IMR-90 (cell line): ENCODE measurements around the gene CACNA1F. TPM values are rescaled to one million over a fixed set of nuclear protein-coding genes. Genes with fewer than 3 reads are reported as not detected.

Experiments
- ATAC-seq: fragments of 200-7000 bp; cut with Tn5 transposase; 2 replicates; pipeline ENCODE4 v1.9.1; 2020; ENCODE audit warnings: low read depth, mild to moderate bottlenecking, moderate library complexity
- BruUV-seq: library from RNA; stranded (reverse); fragments of 400-500 nt; replicated peaks from 2 replicates; lab custom pipeline; 2021; lab: Mats Ljungman, UMichigan
- CTCF ChIA-PET: fragments of 300-600 bp; formaldehyde crosslinking; extraction: SDS; loops from one replicate; lab custom pipeline; 2021; ENCODE audit warnings: antibody characterized with exemption; lab: Yijun Ruan, JAX
- POLR2A ChIA-PET: fragments of 300-600 bp; sonication (Branson Sonifier 250); formaldehyde crosslinking; loops from one replicate; lab custom pipeline; 2022; ENCODE audit warnings: antibody characterized with exemption; ENCODE audit not compliant: unreplicated experiment; lab: Charles Lee
- DNase-seq: peaks from one replicate; pipeline ENCODE4 v3.0.0; 2013
- H2AFZ ChIP-seq: replicated peaks from 2 replicates; pipeline ENCODE3; 2013; ENCODE audit warnings: low read length, mild to moderate bottlenecking; ENCODE audit not compliant: poor library complexity
- H2AK5ac ChIP-seq: 2 replicates; pipeline ENCODE4 v1.6.1; 2013; ENCODE audit warnings: low read depth, low read length, inconsistent platforms
- H2AK9ac ChIP-seq: replicated peaks from 2 replicates; pipeline ENCODE3; 2013; ENCODE audit warnings: mild to moderate bottlenecking, low read depth, low read length, moderate library complexity; ENCODE audit not compliant: poor library complexity
- H2BK120ac ChIP-seq: 2 replicates; pipeline ENCODE4 v1.6.1; 2013; ENCODE audit warnings: low read depth, low read length, inconsistent platforms
- H2BK15ac ChIP-seq: 3 replicates; pipeline ENCODE4 v1.6.1; 2013; ENCODE audit warnings: low read depth, low read length, inconsistent platforms
- H2BK20ac ChIP-seq: 2 replicates; pipeline ENCODE4 v1.6.1; 2013; ENCODE audit warnings: low read depth, mild to moderate bottlenecking, inconsistent platforms, low read length, moderate library complexity
- H2BK5ac ChIP-seq: 2 replicates; pipeline ENCODE4 v1.6.1; 2013; ENCODE audit warnings: mild to moderate bottlenecking, low read depth, low read length, inconsistent platforms; ENCODE audit not compliant: poor library complexity, severe bottlenecking
- H3K14ac ChIP-seq: replicated peaks from 2 replicates; pipeline ENCODE4 v1.6.1; 2013; ENCODE audit warnings: low read depth, low read length, inconsistent platforms
- H3K18ac ChIP-seq: 2 replicates; pipeline ENCODE4 v1.6.1; 2013; ENCODE audit warnings: low read depth, low read length, control low read depth
- H3K23ac ChIP-seq: 2 replicates; pipeline ENCODE4 v1.6.1; 2013; ENCODE audit warnings: low read depth, low read length, inconsistent platforms
- H3K27ac ChIP-seq: 2 replicates; pipeline ENCODE4 v1.5.1; 2013; ENCODE audit warnings: mild to moderate bottlenecking, control low read depth, low read length; ENCODE audit not compliant: insufficient read depth
- H3K27me3 ChIP-seq: 2 replicates; pipeline ENCODE4 v1.6.1; 2013; ENCODE audit warnings: low read length; ENCODE audit not compliant: control insufficient read depth, insufficient read depth
- H3K36me3 ChIP-seq: 2 replicates; pipeline ENCODE4 v1.6.1; 2013; ENCODE audit warnings: low read length, mixed read lengths; ENCODE audit not compliant: control insufficient read depth, insufficient read depth
- H3K4ac ChIP-seq: 2 replicates; pipeline ENCODE4 v1.6.1; 2013; ENCODE audit warnings: low read depth, low read length, inconsistent platforms
- H3K4me1 ChIP-seq: 2 replicates; pipeline ENCODE4 v1.6.1; 2013; ENCODE audit warnings: low read length, mixed read lengths; ENCODE audit not compliant: control insufficient read depth, insufficient read depth
- H3K4me2 ChIP-seq: 2 replicates; pipeline ENCODE4 v1.6.1; 2013; ENCODE audit warnings: low read depth, mild to moderate bottlenecking, control low read depth, low read length, moderate library complexity
- H3K4me3 ChIP-seq: 2 replicates; pipeline ENCODE4 v1.5.1; 2013; ENCODE audit warnings: low read depth, mild to moderate bottlenecking, control low read depth, low read length, moderate library complexity; ENCODE audit not compliant: insufficient read depth
- H3K56ac ChIP-seq: 2 replicates; pipeline ENCODE4 v1.6.1; 2013; ENCODE audit warnings: low read length, inconsistent platforms; ENCODE audit not compliant: insufficient read depth; ENCODE audit errors: extremely low read depth
- H3K79me1 ChIP-seq, 2 experiments: 2 replicates each; pipeline ENCODE4 v1.6.1; 2013; ENCODE audit warnings: low read length in 2 of 2, inconsistent platforms in 1 of 2, low read depth in 1 of 2
- H3K9ac ChIP-seq: 2 replicates; pipeline ENCODE4 v1.6.1; 2013; ENCODE audit warnings: low read depth, low read length, control low read depth
- H3K9me1 ChIP-seq: 2 replicates; pipeline ENCODE4 v1.6.1; 2013; ENCODE audit warnings: low read length, inconsistent platforms; ENCODE audit not compliant: insufficient read depth
- H3K9me3 ChIP-seq: 2 replicates; pipeline ENCODE4 v1.6.1; 2013; ENCODE audit warnings: low read length; ENCODE audit not compliant: control insufficient read depth, insufficient read depth
- H4K20me1 ChIP-seq: 2 replicates; pipeline ENCODE4 v1.6.1; 2013; ENCODE audit warnings: low read length, inconsistent platforms; ENCODE audit not compliant: insufficient read depth
- H4K5ac ChIP-seq: 2 replicates; pipeline ENCODE4 v1.6.1; 2013; ENCODE audit warnings: mild to moderate bottlenecking, low read depth, low read length, control low read depth
- H4K8ac ChIP-seq, 2 experiments: 2 replicates each; pipeline ENCODE4 v1.6.1; 2013; ENCODE audit warnings: low read depth in 2 of 2, low read length in 2 of 2, control low read depth in 1 of 2, inconsistent platforms in 1 of 2
- H4K91ac ChIP-seq: 2 replicates; pipeline ENCODE4 v1.6.1; 2013; ENCODE audit warnings: low read depth, low read length, inconsistent platforms; ENCODE audit not compliant: insufficient read depth
- FOS ChIP-seq: fragments of 150-350 bp; IDR thresholded peaks from 2 replicates; pipeline ENCODE4 v1.6.1; 2016; ENCODE audit warnings: low read depth, low read length
- MAZ ChIP-seq: IDR thresholded peaks from 2 replicates; pipeline ENCODE4 v1.6.1; 2012; ENCODE audit warnings: low read depth, mild to moderate bottlenecking, low read length, improper control_type of control experiment, moderate library complexity, borderline replicate concordance
- POLR2A ChIP-seq: IDR thresholded peaks from 2 replicates; pipeline ENCODE4 v1.6.1; 2012; ENCODE audit warnings: mild to moderate bottlenecking, low read depth, low read length
- RAD21 ChIP-seq: IDR thresholded peaks from 2 replicates; pipeline ENCODE4 v1.6.1; 2012; ENCODE audit warnings: low read length, improper control_type of control experiment
- SMC3 ChIP-seq: fragments of 150-350 bp; IDR thresholded peaks from 2 replicates; pipeline ENCODE4 v1.6.1; 2016; ENCODE audit warnings: low read depth, mild to moderate bottlenecking, antibody characterized with exemption, low read length, moderate library complexity
- WGBS, 2 experiments: methylation state at CpG; one replicate each; pipeline versions ENCODE4 v1.1.5 to v1.1.7; 2013; ENCODE audit warnings: missing lambda C conversion rate in 2 of 2; ENCODE audit not compliant: insufficient read length in 1 of 2; ENCODE audit errors: extremely low coverage in 2 of 2; 5-methylcytosine and 5-hydroxymethylcytosine counted together
- dilution Hi-C: fragments of 300-500 bp; cut with HindIII; formaldehyde crosslinking; loops from one replicate; pipeline ENCODE4 v1.14.3; 2018; ENCODE audit warnings: low sequenced_read_pairs; ENCODE audit not compliant: unreplicated experiment
- in situ Hi-C: fragments of 300-500 bp; cut with MboI; formaldehyde crosslinking; loops from 3 replicates; pipeline ENCODE4 v1.14.3; 2019; ENCODE audit warnings: low sequenced_read_pairs, inconsistent platforms, mixed read lengths
- intact Hi-C: fragments of 100-400 bp; cut with micrococcal nuclease; formaldehyde crosslinking; loops from 2 replicates; pipeline ENCODE4 v1.10.0; 2022
- polyA plus RNA-seq, 3 experiments: library from polyadenylated mRNA; depleted of rRNA; stranded (reverse); fragments of >200 nt; gene quantifications; 2 replicates each; pipeline ENCODE4 v1.2.3, GENCODE V29; 2012; ENCODE audit warnings: low replicate concordance in 1 of 3
- total RNA-seq: library from RNA; depleted of rRNA; stranded (reverse); fragments of >200 nt; gene quantifications from 2 replicates; pipeline ENCODE4 v1.2.3, GENCODE V29; 2012
- TF ChIP-seq, protein P1 (sequence below): fragments of 150-350 bp; IDR thresholded peaks from 2 replicates; pipeline ENCODE4 v1.6.1; 2017; ENCODE audit warnings: mild to moderate bottlenecking, antibody characterized with exemption, low read length, low read depth
- TF ChIP-seq, protein P2 (sequence below): fragments of 150-350 bp; IDR thresholded peaks from 2 replicates; pipeline ENCODE4 v1.6.1; 2016; ENCODE audit warnings: low read depth, mild to moderate bottlenecking, low read length, moderate library complexity, borderline replicate concordance

CACNA1F gene
- total and polyA plus RNA-seq, 2 of the 4 experiments (the other 2 are of a cell fraction), result not detected

DNA sequence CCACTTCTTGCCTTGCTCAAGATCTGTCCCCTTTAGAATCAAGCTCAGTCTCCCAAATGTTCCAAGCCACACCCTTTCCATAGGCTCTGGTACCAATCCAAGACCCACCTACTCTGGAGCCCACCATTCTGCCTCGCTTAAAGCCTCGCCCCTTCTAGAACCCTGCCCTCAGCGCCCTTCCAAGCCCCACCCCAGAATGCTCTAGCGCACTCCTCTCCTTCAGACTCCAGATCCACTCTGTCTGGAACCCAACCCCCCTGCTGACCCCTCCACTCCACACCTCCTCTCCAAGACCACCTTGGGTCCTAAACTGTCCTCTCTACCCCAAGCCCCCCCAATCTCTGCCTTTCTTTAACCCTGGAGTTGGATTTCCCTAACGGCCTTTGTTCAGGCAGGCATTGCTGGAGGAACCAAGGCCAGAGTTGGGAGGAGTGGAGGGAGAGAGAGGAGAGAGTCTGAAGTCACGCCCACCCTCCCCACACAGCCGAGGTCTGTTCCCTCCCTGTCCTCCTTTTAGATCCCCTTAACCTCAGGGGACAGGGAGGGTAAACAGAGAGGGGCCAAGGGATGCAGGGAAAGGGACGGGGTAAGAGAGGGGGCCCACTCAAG is 44.6 kb downstream of the CACNA1F start:
- H2BK20ac ChIP-seq, result no peak overlapping the region
- H3K9ac ChIP-seq, result no peak overlapping the region
- no peak overlapping the region for H2AK9ac ChIP-seq
- in situ Hi-C loops, result no loop called here
- H3K27ac ChIP-seq, result no peak overlapping the region
- H3K9me3 ChIP-seq, result no peaks in the 10 kb centered on the region
- intact Hi-C loops, result no loop called here
- no peaks in the 10 kb centered on the region for H3K27me3 ChIP-seq
- H4K20me1 ChIP-seq, result no peaks in the 10 kb centered on the region
- no peak overlapping the region for H2BK5ac ChIP-seq
- dilution Hi-C loops, result no loop called here
- no peak overlapping the region for H3K56ac ChIP-seq
- peaks cover 3% of the 10 kb centered on the region for H3K4me1 ChIP-seq
- ChIA-PET POLR2A (no interaction called here), CTCF (no interaction called here)
- H2AK5ac ChIP-seq, result no peak overlapping the region
- H3K18ac ChIP-seq, result no peak overlapping the region
- BruUV-seq, result no TSS peak
- no peak for ATAC-seq
- no peak overlapping the region for H3K14ac ChIP-seq
- no peak overlapping the region for H4K91ac ChIP-seq
- H4K5ac ChIP-seq, result no peak overlapping the region
- no peak overlapping the region for H2AFZ ChIP-seq
- H3K9me1 ChIP-seq, result peaks cover 3% of the 10 kb centered on the region; the same call in 1 of the 2 replicates
- H3K36me3 ChIP-seq, result no peaks in the 10 kb centered on the region
- TF ChIP-seq SMC3 (no peak), FOS (no peak), RAD21 (no peak), MAZ (no peak), POLR2A (no peak)
- TF ChIP-seq, protein P1, sequence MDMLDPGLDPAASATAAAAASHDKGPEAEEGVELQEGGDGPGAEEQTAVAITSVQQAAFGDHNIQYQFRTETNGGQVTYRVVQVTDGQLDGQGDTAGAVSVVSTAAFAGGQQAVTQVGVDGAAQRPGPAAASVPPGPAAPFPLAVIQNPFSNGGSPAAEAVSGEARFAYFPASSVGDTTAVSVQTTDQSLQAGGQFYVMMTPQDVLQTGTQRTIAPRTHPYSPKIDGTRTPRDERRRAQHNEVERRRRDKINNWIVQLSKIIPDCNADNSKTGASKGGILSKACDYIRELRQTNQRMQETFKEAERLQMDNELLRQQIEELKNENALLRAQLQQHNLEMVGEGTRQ, result no peak
- TF ChIP-seq, protein P2, sequence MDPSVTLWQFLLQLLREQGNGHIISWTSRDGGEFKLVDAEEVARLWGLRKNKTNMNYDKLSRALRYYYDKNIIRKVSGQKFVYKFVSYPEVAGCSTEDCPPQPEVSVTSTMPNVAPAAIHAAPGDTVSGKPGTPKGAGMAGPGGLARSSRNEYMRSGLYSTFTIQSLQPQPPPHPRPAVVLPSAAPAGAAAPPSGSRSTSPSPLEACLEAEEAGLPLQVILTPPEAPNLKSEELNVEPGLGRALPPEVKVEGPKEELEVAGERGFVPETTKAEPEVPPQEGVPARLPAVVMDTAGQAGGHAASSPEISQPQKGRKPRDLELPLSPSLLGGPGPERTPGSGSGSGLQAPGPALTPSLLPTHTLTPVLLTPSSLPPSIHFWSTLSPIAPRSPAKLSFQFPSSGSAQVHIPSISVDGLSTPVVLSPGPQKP, result no peak
- no peak overlapping the region for H2BK120ac ChIP-seq
- H3K4me2 ChIP-seq, result no peak overlapping the region
- H4K8ac ChIP-seq, result no peak overlapping the region
- DNase-seq, result no peak
- H3K79me1 ChIP-seq, result peaks cover 5 to 17% of the 10 kb centered on the region in 2 experiments; a peak in 2 of 4 replicates
- no peak overlapping the region for H3K4ac ChIP-seq
- H3K4me3 ChIP-seq, result no peak overlapping the region
- H3K23ac ChIP-seq, result no peak overlapping the region
- no peak overlapping the region for H2BK15ac ChIP-seq
- WGBS, 2 experiments, result no CpG with 5 or more reads among the region's 8 CpGs
